ENCODE results near the gene RALGPS1. TPM values are rescaled to one million over a fixed set of nuclear protein-coding genes. Genes with fewer than 3 reads are reported as not detected.

The RALGPS1 gene
- total RNA-seq, 4 donors from 2014 or later = 4.6 to 11.9 (median 10.0) TPM

GRCh38 chr9:126880226-126880946, 34.2 kb upstream of the RALGPS1 start:
- WGBS = 97% methylated on average over 20 of the region's 23 CpGs
- peaks cover 14 to 54% (median 39%) of the 10 kb centered on the region in 4 donors for H3K36me3 ChIP-seq
- no peaks in the 10 kb centered on the region for H3K27me3 ChIP-seq
- intact Hi-C loops (cut with DNase I) = no loop called here
- H3K4me3 ChIP-seq = no peak overlapping the region
- DNase-seq (ENCODE audit: extremely low spot score) = no peak
- peaks cover 5 to 9% (median 7%) of the 10 kb centered on the region in 4 donors for H3K4me1 ChIP-seq
- TF ChIP-seq CTCF (IDR thresholded peaks at IDR 0.05) = no peak
- no peak for TF ChIP-seq POLR2AphosphoS5 (IDR thresholded peaks at IDR 0.05)
- TF ChIP-seq POLR2A (IDR thresholded peaks at IDR 0.05; ENCODE audit: low read depth) = no peak
- TF ChIP-seq EP300 (IDR thresholded peaks at IDR 0.05) = no peak
- H3K27ac ChIP-seq (replicated peaks in 1 of 4) = no peak overlapping the region
- H3K9me3 ChIP-seq = no peaks in the 10 kb centered on the region

- H3K36me3 ChIP-seq = peaks cover 14 to 54% (median 41%) of the 10 kb centered on the region in 4 donors
- TF ChIP-seq EP300 (IDR thresholded peaks at IDR 0.05) (no peak), CTCF (IDR thresholded peaks at IDR 0.05) (no peak), POLR2AphosphoS5 (IDR thresholded peaks at IDR 0.05) (no peak), POLR2A (IDR thresholded peaks at IDR 0.05; ENCODE audit: low read depth) (no peak)
- H3K4me1 ChIP-seq = peaks cover 4 to 11% (median 7%) of the 10 kb centered on the region in 4 donors
- no peaks in the 10 kb centered on the region for H3K27me3 ChIP-seq
- intact Hi-C loops (cut with DNase I) = no loop called here
- no peak overlapping the region for H3K4me3 ChIP-seq
- no peak overlapping the region for H3K27ac ChIP-seq (replicated peaks in 1 of 4)
- H3K9me3 ChIP-seq = no peaks in the 10 kb centered on the region
- WGBS = 87% methylated on average over 6 of the region's 6 CpGs
- DNase-seq (ENCODE audit: extremely low spot score) = no peak
Measured at GRCh38 chr9:126880947-126881332, 33.6 kb upstream of the RALGPS1 start.

GRCh38 chr9:126882746-126883145, 31.8 kb upstream of the RALGPS1 start:
- TF ChIP-seq CTCF (IDR thresholded peaks at IDR 0.05) (no peak), POLR2AphosphoS5 (IDR thresholded peaks at IDR 0.05) (no peak), POLR2A (IDR thresholded peaks at IDR 0.05; ENCODE audit: low read depth) (no peak), EP300 (IDR thresholded peaks at IDR 0.05) (no peak)
- Histone ChIP-seq H3K27me3 (no peaks in the 10 kb centered on the region), H3K36me3 (peaks cover 14 to 52% (median 41%) of the 10 kb centered on the region in 4 donors), H3K4me1 (peaks cover 0 to 15% (median 4%) of the 10 kb centered on the region in 4 donors), H3K4me3 (no peak overlapping the region), H3K9me3 (no peaks in the 10 kb centered on the region), H3K27ac (replicated peaks in 1 of 4) (no peak overlapping the region)
- DNase-seq (ENCODE audit: extremely low spot score) = no peak
- intact Hi-C loops (cut with DNase I) = no loop called here
- WGBS = 97% methylated on average over 11 of the region's 11 CpGs

GRCh38 chr9:126883636-126884035, 30.9 kb upstream of the RALGPS1 start:
- H3K27ac ChIP-seq (replicated peaks in 1 of 4) = no peak overlapping the region
- intact Hi-C loops (cut with DNase I) = no loop called here
- 84% methylated on average over 15 of the region's 15 CpGs for WGBS
- peaks cover 0 to 15% (median 4%) of the 10 kb centered on the region in 4 donors for H3K4me1 ChIP-seq
- H3K9me3 ChIP-seq = no peaks in the 10 kb centered on the region
- DNase-seq (ENCODE audit: extremely low spot score) = no peak
- no peaks in the 10 kb centered on the region for H3K27me3 ChIP-seq
- peaks cover 14 to 47% (median 38%) of the 10 kb centered on the region in 4 donors for H3K36me3 ChIP-seq
- H3K4me3 ChIP-seq = no peak overlapping the region
- no peak for TF ChIP-seq CTCF (IDR thresholded peaks at IDR 0.05)
- no peak for TF ChIP-seq POLR2A (IDR thresholded peaks at IDR 0.05; ENCODE audit: low read depth)
- no peak for TF ChIP-seq EP300 (IDR thresholded peaks at IDR 0.05)
- TF ChIP-seq POLR2AphosphoS5 (IDR thresholded peaks at IDR 0.05) = no peak
